Parathyroid adenoma (tissue), 2 donors: ENCODE measurements around the gene LACTB.

Source experiments
- H2AFZ ChIP-seq: fragments of 300-600 bp; sonication (generic); one replicate; pipeline ENCODE4 v1.7.0; 2017; ENCODE audit warnings: antibody characterized with exemption, mild to moderate bottlenecking
- H3K27ac ChIP-seq: fragments of 300-600 bp; sonication (generic); one replicate; pipeline ENCODE4 v1.7.0; 2017
- H3K27me3 ChIP-seq: fragments of 300-600 bp; sonication (generic); one replicate; pipeline ENCODE4 v1.7.0; 2017; ENCODE audit warnings: low read length; ENCODE audit not compliant: control insufficient read depth, insufficient read depth
- H3K36me3 ChIP-seq: fragments of 300-600 bp; sonication (generic); one replicate; pipeline ENCODE4 v1.7.0; 2017; ENCODE audit warnings: low read length; ENCODE audit not compliant: control insufficient read depth, insufficient read depth
- H3K4me1 ChIP-seq: fragments of 300-600 bp; sonication (generic); one replicate; pipeline ENCODE4 v1.7.0; 2017; ENCODE audit warnings: control low read depth
- H3K4me2 ChIP-seq: fragments of 300-600 bp; sonication (generic); one replicate; pipeline ENCODE4 v1.7.0; 2017; ENCODE audit warnings: low read length
- H3K4me3 ChIP-seq: fragments of 300-600 bp; sonication (generic); one replicate; pipeline ENCODE4 v1.7.0; 2017; ENCODE audit warnings: low read depth, low read length
- H3K79me2 ChIP-seq: fragments of 300-600 bp; sonication (generic); one replicate; pipeline ENCODE4 v1.7.0; 2017; ENCODE audit warnings: control low read depth
- H3K9ac ChIP-seq: fragments of 300-600 bp; sonication (generic); one replicate; pipeline ENCODE4 v1.7.0; 2017; ENCODE audit warnings: mild to moderate bottlenecking
- H3K9me3 ChIP-seq: fragments of 300-600 bp; sonication (generic); one replicate; pipeline ENCODE4 v1.7.0; 2017; ENCODE audit warnings: low read length; ENCODE audit not compliant: control insufficient read depth
- TF ChIP-seq, protein P1 (sequence below): fragments of 300-600 bp; sonication (generic); IDR thresholded peaks from one replicate; pipeline ENCODE4 v1.7.0; 2017; ENCODE audit warnings: antibody characterized with exemption, mild to moderate bottlenecking
- donor health status: primary hyperparathyroidism.

Gene LACTB

GRCh38 chr15:63084806-63085205 lies 36.9 kb upstream of the LACTB start:
- Histone ChIP-seq H3K4me2 (no peak overlapping the region), H2AFZ (no peak overlapping the region), H3K9me3 (no peaks in the 10 kb centered on the region), H3K27me3 (no peaks in the 10 kb centered on the region), H3K27ac (no peak overlapping the region), H3K4me1 (no peaks in the 10 kb centered on the region), H3K4me3 (no peak overlapping the region), H3K36me3 (no peaks in the 10 kb centered on the region), H3K9ac (no peak overlapping the region), H3K79me2 (no peaks in the 10 kb centered on the region)
- TF ChIP-seq, protein P1, sequence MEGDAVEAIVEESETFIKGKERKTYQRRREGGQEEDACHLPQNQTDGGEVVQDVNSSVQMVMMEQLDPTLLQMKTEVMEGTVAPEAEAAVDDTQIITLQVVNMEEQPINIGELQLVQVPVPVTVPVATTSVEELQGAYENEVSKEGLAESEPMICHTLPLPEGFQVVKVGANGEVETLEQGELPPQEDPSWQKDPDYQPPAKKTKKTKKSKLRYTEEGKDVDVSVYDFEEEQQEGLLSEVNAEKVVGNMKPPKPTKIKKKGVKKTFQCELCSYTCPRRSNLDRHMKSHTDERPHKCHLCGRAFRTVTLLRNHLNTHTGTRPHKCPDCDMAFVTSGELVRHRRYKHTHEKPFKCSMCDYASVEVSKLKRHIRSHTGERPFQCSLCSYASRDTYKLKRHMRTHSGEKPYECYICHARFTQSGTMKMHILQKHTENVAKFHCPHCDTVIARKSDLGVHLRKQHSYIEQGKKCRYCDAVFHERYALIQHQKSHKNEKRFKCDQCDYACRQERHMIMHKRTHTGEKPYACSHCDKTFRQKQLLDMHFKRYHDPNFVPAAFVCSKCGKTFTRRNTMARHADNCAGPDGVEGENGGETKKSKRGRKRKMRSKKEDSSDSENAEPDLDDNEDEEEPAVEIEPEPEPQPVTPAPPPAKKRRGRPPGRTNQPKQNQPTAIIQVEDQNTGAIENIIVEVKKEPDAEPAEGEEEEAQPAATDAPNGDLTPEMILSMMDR, result no peak

DNA sequence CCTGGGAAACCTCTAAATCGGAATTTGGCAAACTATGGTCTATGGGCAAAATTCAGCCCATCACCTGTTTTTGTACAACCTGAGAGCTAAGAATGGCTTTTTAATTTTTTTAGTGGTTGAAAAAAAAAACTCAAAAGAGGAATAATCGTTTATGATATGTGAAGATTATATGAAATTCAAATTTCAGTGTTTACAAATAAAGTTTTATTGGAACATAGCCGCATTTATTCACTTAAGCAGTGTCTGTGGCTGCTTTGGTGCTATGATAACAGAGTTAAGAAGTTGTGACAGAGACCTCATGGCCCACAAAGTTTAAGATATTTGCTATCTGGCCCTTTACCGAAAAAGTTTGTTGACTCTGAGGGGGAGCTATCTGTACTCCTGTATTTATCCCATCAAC lies 36.4 kb upstream of the LACTB start:
- no peaks in the 10 kb centered on the region for H3K4me1 ChIP-seq
- no peaks in the 10 kb centered on the region for H3K27me3 ChIP-seq
- no peak overlapping the region for H3K9ac ChIP-seq
- no peak overlapping the region for H3K27ac ChIP-seq
- no peak overlapping the region for H3K4me2 ChIP-seq
- H3K36me3 ChIP-seq, result no peaks in the 10 kb centered on the region
- H2AFZ ChIP-seq, result no peak overlapping the region
- TF ChIP-seq, protein P1, result no peak
- H3K9me3 ChIP-seq, result no peaks in the 10 kb centered on the region
- H3K4me3 ChIP-seq, result no peak overlapping the region
- H3K79me2 ChIP-seq, result no peaks in the 10 kb centered on the region

DNA sequence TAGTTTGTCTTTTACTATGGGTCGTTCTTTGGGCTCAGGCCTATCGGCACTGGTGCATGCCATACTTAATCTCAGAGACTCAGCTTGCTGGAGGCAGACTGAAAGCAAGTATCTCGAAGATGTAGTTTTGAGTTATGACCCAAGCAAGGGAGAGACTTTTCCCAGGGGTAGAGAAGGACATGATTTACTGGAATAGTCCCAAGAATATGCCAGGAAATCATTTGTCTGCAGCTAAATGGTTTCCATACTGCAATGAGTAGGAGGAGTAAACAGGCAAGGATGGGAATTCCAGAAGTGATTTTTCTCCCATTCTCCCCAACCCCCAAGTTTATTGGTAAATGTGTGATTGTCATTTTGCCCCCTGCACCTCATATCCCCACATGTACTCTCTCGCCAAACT lies 35.4 kb upstream of the LACTB start:
- Histone ChIP-seq H2AFZ (no peak overlapping the region), H3K9ac (no peak overlapping the region), H3K4me2 (no peak overlapping the region), H3K27ac (no peak overlapping the region), H3K79me2 (no peaks in the 10 kb centered on the region), H3K9me3 (no peaks in the 10 kb centered on the region), H3K27me3 (no peaks in the 10 kb centered on the region), H3K36me3 (no peaks in the 10 kb centered on the region), H3K4me3 (no peak overlapping the region), H3K4me1 (no peaks in the 10 kb centered on the region)
- TF ChIP-seq, protein P1, result no peak

DNA sequence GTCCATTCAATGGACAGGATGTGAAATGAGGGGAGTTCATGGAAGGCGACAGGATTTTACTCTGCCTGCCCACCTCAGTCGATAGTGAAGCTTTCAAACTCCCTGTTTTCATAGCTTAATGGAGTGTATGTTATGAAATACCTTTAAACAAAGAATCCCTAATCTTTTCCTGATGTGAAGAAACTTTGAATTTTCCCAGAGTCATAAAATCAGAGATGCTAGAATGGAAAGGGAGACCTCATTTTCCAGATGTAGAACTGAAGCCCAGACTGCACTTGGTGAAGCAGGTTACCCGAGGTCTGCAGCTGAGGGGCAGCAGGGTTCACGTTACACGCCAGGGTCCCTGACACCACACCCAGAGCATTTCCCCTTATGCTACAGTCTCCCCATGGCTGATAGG lies 34.7 kb upstream of the LACTB start:
- TF ChIP-seq, protein P1, result no peak
- H3K9ac ChIP-seq, result no peak overlapping the region
- H3K4me1 ChIP-seq, result no peaks in the 10 kb centered on the region
- H3K79me2 ChIP-seq, result no peaks in the 10 kb centered on the region
- H3K4me2 ChIP-seq, result no peak overlapping the region
- H3K27me3 ChIP-seq, result no peaks in the 10 kb centered on the region
- no peaks in the 10 kb centered on the region for H3K36me3 ChIP-seq
- H2AFZ ChIP-seq, result no peak overlapping the region
- H3K27ac ChIP-seq, result no peak overlapping the region
- no peaks in the 10 kb centered on the region for H3K9me3 ChIP-seq
- H3K4me3 ChIP-seq, result no peak overlapping the region

DNA sequence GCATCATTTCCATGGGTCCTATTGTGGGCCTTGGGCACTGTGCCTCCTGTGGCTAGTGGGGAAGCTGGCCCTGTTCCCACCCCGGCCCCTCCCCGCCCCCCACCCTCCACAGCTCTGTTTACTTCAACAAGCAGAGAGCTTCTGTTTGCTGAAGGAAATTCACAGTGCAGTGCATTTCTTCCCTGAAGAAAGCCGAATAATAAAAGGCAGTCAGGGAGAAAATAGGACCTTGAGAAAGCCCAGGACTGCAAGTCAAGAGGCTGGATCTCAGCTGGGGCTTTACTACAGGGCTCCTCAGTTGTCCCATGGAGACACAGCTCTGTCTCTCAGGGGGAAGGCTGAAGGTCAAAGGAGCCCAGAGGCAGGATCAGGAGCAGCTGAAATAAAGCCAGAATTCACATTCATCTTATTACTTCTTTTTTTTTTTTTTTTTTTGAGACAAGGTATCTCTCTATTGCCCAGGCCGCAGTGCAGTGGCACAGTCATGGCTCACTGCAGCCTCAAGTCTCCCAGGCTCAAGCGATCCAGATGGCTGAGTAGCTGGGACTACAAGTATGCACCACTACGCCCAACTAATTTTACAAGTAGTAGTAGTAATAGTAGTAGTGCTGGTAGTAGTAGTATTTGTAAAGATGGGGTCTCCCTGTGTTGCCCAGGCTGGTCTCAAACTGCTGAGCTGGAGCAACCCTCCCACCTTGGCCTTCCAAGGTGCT lies 33.0 kb upstream of the LACTB start:
- TF ChIP-seq, protein P1, result no peak
- Histone ChIP-seq H2AFZ (no peak overlapping the region), H3K9ac (no peak overlapping the region), H3K27me3 (no peaks in the 10 kb centered on the region), H3K9me3 (no peaks in the 10 kb centered on the region), H3K27ac (no peak overlapping the region), H3K4me2 (no peak overlapping the region), H3K36me3 (no peaks in the 10 kb centered on the region), H3K4me1 (no peaks in the 10 kb centered on the region), H3K79me2 (no peaks in the 10 kb centered on the region), H3K4me3 (no peak overlapping the region)
